Measurements from ENCODE around the gene IMPA2.

DNA sequence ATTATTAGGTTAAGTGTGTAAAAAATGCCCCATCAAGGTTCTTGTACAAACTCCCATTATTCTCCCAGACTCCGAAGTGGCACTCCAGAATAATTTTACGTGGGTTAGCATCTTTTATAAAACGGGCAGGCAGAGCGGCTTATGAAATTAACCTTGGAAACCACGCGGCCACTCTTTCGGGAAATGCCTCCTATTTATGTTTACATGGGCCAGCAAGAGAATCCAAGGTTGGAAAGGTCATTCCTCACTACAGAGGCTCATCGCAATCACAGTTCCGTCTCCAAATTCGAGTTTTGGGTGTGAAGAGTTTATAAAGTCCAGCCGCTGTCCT is 1.2 kb upstream of the IMPA2 start:
- TF ChIP-seq EZH2 (IDR thresholded peaks at IDR 0.05; ENCODE audit: insufficient read depth, poor library complexity, severe bottlenecking) (no peak), EZH2phosphoT487 (IDR thresholded peaks at IDR 0.05; ENCODE audit: insufficient read depth, low read depth) (no peak)
